PFSK-1 (cell line): ENCODE measurements around the gene ACTN4.

Source experiments
- POLR2AphosphoS5 ChIP-seq: IDR thresholded peaks from 2 replicates; pipeline ENCODE4 v1.6.1; 2012; ENCODE audit warnings: low read depth, mild to moderate bottlenecking, control low read depth, low read length, moderate library complexity
- SIN3A ChIP-seq: IDR thresholded peaks from 2 replicates; pipeline ENCODE4 v1.6.1; 2012; ENCODE audit warnings: mild to moderate bottlenecking, low read length, moderate library complexity, borderline replicate concordance; ENCODE audit not compliant: insufficient read depth
- TAF1 ChIP-seq: IDR thresholded peaks from 2 replicates; pipeline ENCODE4 v1.6.1; 2012; ENCODE audit warnings: low read length, control low read depth, borderline replicate concordance; ENCODE audit not compliant: insufficient read depth
- TF ChIP-seq, protein P1 (sequence below), 2 experiments: IDR thresholded peaks; 2 replicates each; pipeline versions ENCODE4 v1.6.1 to v1.8.0; 2011 to 2012; ENCODE audit warnings: low read depth in 2 of 2, low read length in 2 of 2, control low read depth in 1 of 2, inconsistent platforms in 1 of 2, mild to moderate bottlenecking in 1 of 2, moderate library complexity in 1 of 2; ENCODE audit not compliant: insufficient read depth in 1 of 2

- TF ChIP-seq SIN3A, result no peak
- TF ChIP-seq POLR2AphosphoS5, result no peak
- TF ChIP-seq TAF1, result no peak
- TF ChIP-seq, protein P1, sequence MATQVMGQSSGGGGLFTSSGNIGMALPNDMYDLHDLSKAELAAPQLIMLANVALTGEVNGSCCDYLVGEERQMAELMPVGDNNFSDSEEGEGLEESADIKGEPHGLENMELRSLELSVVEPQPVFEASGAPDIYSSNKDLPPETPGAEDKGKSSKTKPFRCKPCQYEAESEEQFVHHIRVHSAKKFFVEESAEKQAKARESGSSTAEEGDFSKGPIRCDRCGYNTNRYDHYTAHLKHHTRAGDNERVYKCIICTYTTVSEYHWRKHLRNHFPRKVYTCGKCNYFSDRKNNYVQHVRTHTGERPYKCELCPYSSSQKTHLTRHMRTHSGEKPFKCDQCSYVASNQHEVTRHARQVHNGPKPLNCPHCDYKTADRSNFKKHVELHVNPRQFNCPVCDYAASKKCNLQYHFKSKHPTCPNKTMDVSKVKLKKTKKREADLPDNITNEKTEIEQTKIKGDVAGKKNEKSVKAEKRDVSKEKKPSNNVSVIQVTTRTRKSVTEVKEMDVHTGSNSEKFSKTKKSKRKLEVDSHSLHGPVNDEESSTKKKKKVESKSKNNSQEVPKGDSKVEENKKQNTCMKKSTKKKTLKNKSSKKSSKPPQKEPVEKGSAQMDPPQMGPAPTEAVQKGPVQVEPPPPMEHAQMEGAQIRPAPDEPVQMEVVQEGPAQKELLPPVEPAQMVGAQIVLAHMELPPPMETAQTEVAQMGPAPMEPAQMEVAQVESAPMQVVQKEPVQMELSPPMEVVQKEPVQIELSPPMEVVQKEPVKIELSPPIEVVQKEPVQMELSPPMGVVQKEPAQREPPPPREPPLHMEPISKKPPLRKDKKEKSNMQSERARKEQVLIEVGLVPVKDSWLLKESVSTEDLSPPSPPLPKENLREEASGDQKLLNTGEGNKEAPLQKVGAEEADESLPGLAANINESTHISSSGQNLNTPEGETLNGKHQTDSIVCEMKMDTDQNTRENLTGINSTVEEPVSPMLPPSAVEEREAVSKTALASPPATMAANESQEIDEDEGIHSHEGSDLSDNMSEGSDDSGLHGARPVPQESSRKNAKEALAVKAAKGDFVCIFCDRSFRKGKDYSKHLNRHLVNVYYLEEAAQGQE (IDR thresholded peaks at IDR 0.05; ENCODE audit: insufficient read depth in 1 of 2, low read depth in 2 of 2, low read length in 2 of 2), result no peak
Observed at GRCh38 chr19:38718747-38719543, 71.5 kb downstream of the ACTN4 start.
